ENCODE data around the gene SPNS1.

The SPNS1 gene

DNA sequence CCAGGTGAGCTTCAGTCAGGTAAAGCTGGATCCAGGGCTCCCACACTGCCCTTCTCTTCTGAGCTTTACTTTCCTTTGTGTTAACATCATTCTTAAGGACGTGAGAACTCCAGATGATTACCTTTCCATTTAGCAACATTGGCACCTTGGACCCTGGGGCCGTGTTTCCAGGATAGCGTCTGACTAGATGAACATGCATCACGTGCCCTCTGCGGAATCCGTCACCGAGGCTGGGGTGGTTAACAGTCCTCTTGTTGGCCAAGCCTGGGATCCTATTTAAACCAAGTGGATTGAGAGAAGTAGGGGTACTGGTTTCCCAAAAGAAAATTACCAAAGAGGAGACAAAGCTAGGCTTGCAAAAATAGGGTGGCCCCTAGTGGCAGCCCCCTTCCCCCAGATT is 6.4 kb downstream of the SPNS1 start:
- H3K27me3 ChIP-seq = no peaks in the 10 kb centered on the region
- no peak for DNase-seq
- peaks cover 9% of the 10 kb centered on the region; the same call in 1 of the 2 replicates for H3K36me3 ChIP-seq
- no peak overlapping the region for H3K4me3 ChIP-seq (ENCODE audit: low read depth, low read length)
- H3K9me3 ChIP-seq = no peaks in the 10 kb centered on the region
- H3K4me1 ChIP-seq = no peaks in the 10 kb centered on the region
- no peak for TF ChIP-seq CTCF (IDR thresholded peaks at IDR 0.05; ENCODE audit: low read depth, low read length)

GRCh38 chr16:28981517-28981916 is 6.9 kb downstream of the SPNS1 start:
- peaks cover 9% of the 10 kb centered on the region; the same call in 1 of the 2 replicates for H3K36me3 ChIP-seq
- H3K4me1 ChIP-seq = no peaks in the 10 kb centered on the region
- peak; percentile 34 for DNase-seq
- no peak overlapping the region for H3K4me3 ChIP-seq (ENCODE audit: low read depth, low read length)
- TF ChIP-seq CTCF (IDR thresholded peaks at IDR 0.05; ENCODE audit: low read depth, low read length) = peak; percentile 82
- H3K9me3 ChIP-seq = no peaks in the 10 kb centered on the region
- no peaks in the 10 kb centered on the region for H3K27me3 ChIP-seq

- DNase-seq = no peak
- no peak for TF ChIP-seq CTCF (IDR thresholded peaks at IDR 0.05; ENCODE audit: low read depth, low read length)
- Histone ChIP-seq H3K4me1 (no peaks in the 10 kb centered on the region), H3K36me3 (peaks cover 9% of the 10 kb centered on the region; the same call in 1 of the 2 replicates), H3K27me3 (no peaks in the 10 kb centered on the region), H3K4me3 (ENCODE audit: low read depth, low read length) (no peak overlapping the region), H3K9me3 (no peaks in the 10 kb centered on the region)
Observed at GRCh38 chr16:28982418-28982817, 7.8 kb downstream of the SPNS1 start.

DNA sequence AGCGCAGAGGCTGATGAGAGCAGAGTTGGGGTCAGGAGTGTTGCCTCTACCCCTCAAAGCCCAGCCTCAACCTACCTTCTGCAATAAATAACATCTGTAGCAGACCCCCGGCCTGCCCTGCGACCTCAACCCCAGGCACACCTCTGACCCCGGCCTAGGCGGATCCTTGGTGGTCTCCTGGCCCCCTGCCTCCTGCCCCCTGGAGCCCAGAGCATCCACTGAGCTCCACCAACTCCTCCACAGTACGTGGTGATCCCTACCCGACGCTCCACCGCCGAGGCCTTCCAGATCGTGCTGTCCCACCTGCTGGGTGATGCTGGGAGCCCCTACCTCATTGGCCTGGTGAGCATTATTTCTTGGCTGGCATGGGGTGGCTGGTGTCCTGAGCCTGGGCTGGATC is 8.4 kb downstream of the SPNS1 start:
- Histone ChIP-seq H3K27me3 (no peaks in the 10 kb centered on the region), H3K4me3 (ENCODE audit: low read depth, low read length) (no peak overlapping the region)
- no peak for TF ChIP-seq CTCF (IDR thresholded peaks at IDR 0.05; ENCODE audit: low read depth, low read length)

DNA sequence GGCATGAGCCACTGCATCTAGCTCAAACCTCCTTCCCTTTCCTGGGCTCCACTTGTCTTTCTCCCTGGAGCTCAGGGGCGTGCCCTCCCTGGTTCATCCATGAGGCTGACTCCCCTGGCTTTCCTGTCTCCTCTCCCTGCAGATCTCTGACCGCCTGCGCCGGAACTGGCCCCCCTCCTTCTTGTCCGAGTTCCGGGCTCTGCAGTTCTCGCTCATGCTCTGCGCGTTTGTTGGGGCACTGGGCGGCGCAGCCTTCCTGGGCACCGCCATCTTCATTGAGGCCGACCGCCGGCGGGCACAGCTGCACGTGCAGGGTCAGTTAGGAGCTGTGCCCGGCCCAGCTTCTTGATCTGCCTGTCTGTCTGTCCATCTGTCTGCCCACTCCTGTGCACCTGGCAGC is 9.1 kb downstream of the SPNS1 start:
- H3K4me1 ChIP-seq = no peaks in the 10 kb centered on the region
- H3K9me3 ChIP-seq = no peaks in the 10 kb centered on the region
- no peaks in the 10 kb centered on the region for H3K27me3 ChIP-seq
- H3K4me3 ChIP-seq (ENCODE audit: low read depth, low read length) = no peak overlapping the region
- TF ChIP-seq CTCF (IDR thresholded peaks at IDR 0.05; ENCODE audit: low read depth, low read length) = no peak
- peaks cover 9% of the 10 kb centered on the region; the same call in 1 of the 2 replicates for H3K36me3 ChIP-seq
- no peak for DNase-seq

More for the DNA sequence above, 8.4 kb downstream of the SPNS1 start:
- no peak for DNase-seq
- Histone ChIP-seq H3K36me3 (peaks cover 9% of the 10 kb centered on the region; the same call in 1 of the 2 replicates), H3K9me3 (no peaks in the 10 kb centered on the region), H3K4me1 (no peaks in the 10 kb centered on the region)

GRCh38 chr16:28984091-28984490 is 9.5 kb downstream of the SPNS1 start:
- Histone ChIP-seq H3K36me3 (peaks cover 9% of the 10 kb centered on the region; the same call in 1 of the 2 replicates), H3K4me3 (ENCODE audit: low read depth, low read length) (no peak overlapping the region), H3K27me3 (no peaks in the 10 kb centered on the region), H3K9me3 (no peaks in the 10 kb centered on the region), H3K4me1 (no peaks in the 10 kb centered on the region)
- no peak for TF ChIP-seq CTCF (IDR thresholded peaks at IDR 0.05; ENCODE audit: low read depth, low read length)
- DNase-seq = no peak
